ENCODE measurements around the gene TUBB3. TPM values are rescaled to one million over a fixed set of nuclear protein-coding genes. Genes with fewer than 3 reads are reported as not detected.

TUBB3 gene
- total and polyA plus RNA-seq, 2 of the 8 experiments (the other 6 are each of a cell fraction or from before 2014, with no cell fraction given): 275 to 393 TPM

- FAIRE-seq: no peak
- TF ChIP-seq CBX5 (IDR thresholded peaks at IDR 0.05; ENCODE audit: low read depth, low read length) (no peak), SIRT6 (IDR thresholded peaks at IDR 0.05; ENCODE audit: low read length) (no peak), ASH2L (IDR thresholded peaks at IDR 0.05; ENCODE audit: low read length) (no peak), CTBP2 (IDR thresholded peaks at IDR 0.05; ENCODE audit: borderline replicate concordance, insufficient read depth, insufficient read length, low read length) (no peak), BACH1 (IDR thresholded peaks at IDR 0.05; ENCODE audit: low read length) (no peak), RAD21 (IDR thresholded peaks at IDR 0.05 in 1 of 2, conservative IDR thresholded peaks at IDR 0.05 in 1 of 2; ENCODE audit: low read depth in 2 of 2, low read length in 2 of 2) (no peak), TAF7 (optimal IDR thresholded peaks at IDR 0.05; ENCODE audit: borderline replicate concordance, low read depth, low read length) (no peak), CHD2 (IDR thresholded peaks at IDR 0.05; ENCODE audit: low read length) (no peak), HDAC6 (IDR thresholded peaks at IDR 0.05; ENCODE audit: low read depth, low read length) (no peak), SP1 (IDR thresholded peaks at IDR 0.05; ENCODE audit: low read depth, low read length) (no peak), CBX8 (IDR thresholded peaks at IDR 0.05; ENCODE audit: borderline replicate concordance, low read depth, low read length) (no peak), EGR1 (IDR thresholded peaks at IDR 0.05; ENCODE audit: borderline replicate concordance, low read depth, low read length) (no peak), RFX5 (IDR thresholded peaks at IDR 0.05; ENCODE audit: borderline replicate concordance, low read depth, low read length) (no peak), POLR2AphosphoS5 (IDR thresholded peaks at IDR 0.05; ENCODE audit: low read depth, low read length) (no peak), RNF2 (IDR thresholded peaks at IDR 0.05; ENCODE audit: borderline replicate concordance, low read depth, low read length, missing control alignments, poor library complexity, severe bottlenecking) (no peak)
Measured at GRCh38 chr16:89902980-89903379, 20.2 kb upstream of the TUBB3 start.

More at GRCh38 chr16:89902980-89903379, 20.2 kb upstream of the TUBB3 start:
- Histone ChIP-seq H3K23ac (ENCODE audit: insufficient read length) (no peak overlapping the region), H3K4me3 (ENCODE audit: extremely low read depth in 1 of 4, insufficient read depth in 2 of 4, low read depth in 3 of 4, low read length in 4 of 4) (no peak overlapping the region), H3K56ac (replicated peaks; ENCODE audit: insufficient read length, low read depth, low read length) (no peak overlapping the region), H3K27ac (ENCODE audit: low read depth, low read length) (no peak overlapping the region), H3K36me3 (ENCODE audit: control insufficient read depth in 2 of 4, insufficient read depth in 4 of 4, low read length in 3 of 4) (peaks cover 7 to 35% (median 22%) of the 10 kb centered on the region in 4 experiments; a peak in 7 of 8 replicates), H3K27me3 (replicated peaks in 1 of 4; ENCODE audit: control insufficient read depth in 3 of 4, extremely low read depth in 1 of 4, insufficient read depth in 3 of 4, low read length in 3 of 4) (no peaks in the 10 kb centered on the region), H3K23me2 (ENCODE audit: low read depth, low read length) (no peaks in the 10 kb centered on the region; the same call in 1 of the 2 replicates), H4K20me1 (replicated peaks in 1 of 2; ENCODE audit: control insufficient read depth in 1 of 2, insufficient read depth in 2 of 2, low read length in 2 of 2) (peaks cover 0 to 6% of the 10 kb centered on the region in 2 experiments), H2BK12ac (ENCODE audit: low read depth, low read length) (no peak overlapping the region), H2AK5ac (ENCODE audit: low read depth, low read length) (no peak overlapping the region), H2BK20ac (ENCODE audit: low read length) (no peak overlapping the region), H2BK15ac (ENCODE audit: low read length) (no peak overlapping the region), H2BK5ac (ENCODE audit: low read depth, low read length) (no peak overlapping the region), H2BK120ac (replicated peaks; ENCODE audit: low read depth, low read length) (no peak overlapping the region), H4K91ac (replicated peaks; ENCODE audit: insufficient read length, low read length) (no peak overlapping the region), H3K18ac (ENCODE audit: extremely low read depth, low read length) (no peak overlapping the region), H4K8ac (ENCODE audit: extremely low read depth, insufficient read depth, low read length) (no peak overlapping the region), H3K14ac (ENCODE audit: insufficient read length) (no peak overlapping the region), H2AFZ (ENCODE audit: low read length) (no peak overlapping the region), H3K4me2 (ENCODE audit: insufficient read depth in 1 of 2, low read depth in 2 of 2, low read length in 2 of 2) (no peak overlapping the region), H3K79me2 (ENCODE audit: control insufficient read depth in 1 of 2, insufficient read depth in 2 of 2, low read length in 2 of 2) (no peaks in the 10 kb centered on the region), H3K9ac (replicated peaks in 1 of 4; ENCODE audit: extremely low read depth in 1 of 4, low read depth in 3 of 4, low read length in 3 of 4) (no peak overlapping the region), H3K4me1 (replicated peaks in 1 of 4; ENCODE audit: control insufficient read depth in 3 of 4, insufficient read depth in 4 of 4, low read length in 3 of 4) (no peaks in the 10 kb centered on the region), H3K9me3 (ENCODE audit: insufficient read depth in 2 of 2, low read depth in 1 of 2, low read length in 1 of 2) (peaks cover 0 to 14% of the 10 kb centered on the region in 2 experiments; a peak in 3 of 4 replicates), H3K79me1 (ENCODE audit: low read depth, low read length) (no peaks in the 10 kb centered on the region), H4K5ac (ENCODE audit: insufficient read length, low read depth, low read length) (no peak overlapping the region), H3K4ac (replicated peaks; ENCODE audit: insufficient read length, low read depth, low read length) (no peak overlapping the region)
- DNase-seq (ENCODE audit: low read depth in 1 of 2, low spot score in 2 of 2): no peak
- 94% methylated on average over 11 of the region's 11 CpGs; no CpG with 5 or more reads in 1 of the 2 experiments for WGBS, 2 experiments (ENCODE audit: extremely low coverage in 1 of 2, insufficient coverage in 1 of 2, insufficient read length in 1 of 2, insufficient replicate concordance in 2 of 2, low coverage in 1 of 2, low lambda C conversion rate in 2 of 2, missing lambda C conversion rate in 1 of 2)
- CTCF ChIA-PET (ENCODE audit: partially characterized antibody): no interaction called here
- POLR2A ChIA-PET (ENCODE audit: partially characterized antibody): no interaction called here
